Activated CD8-positive, alpha-beta T cell treated with anti-CD3 and anti-CD28 coated beads for 36 hours (primary cell): ENCODE data around the gene NKAIN2. TPM values are rescaled to one million over a fixed set of nuclear protein-coding genes. Genes with fewer than 3 reads are reported as not detected.

Experiments used
- ATAC-seq: fragments of 200-7000 bp; cut with Tn5 transposase; one replicate; pipeline ENCODE4 v1.10.0; 2021; ENCODE audit warnings: mild to moderate bottlenecking, moderate library complexity
- CTCF ChIA-PET: fragments of 350-600 bp; sonication (Branson Sonifier 250); formaldehyde crosslinking; loops from one replicate; lab custom pipeline; 2021; ENCODE audit warnings: antibody characterized with exemption; lab: Charles Lee
- POLR2A ChIA-PET: fragments of 350-600 bp; sonication (Branson Sonifier 250); formaldehyde crosslinking; loops from one replicate; lab custom pipeline; 2021; ENCODE audit warnings: antibody characterized with exemption; lab: Charles Lee
- DNase-seq: peaks from one replicate; pipeline ENCODE4 v3.0.0-alpha.2; 2020
- H3K27ac Mint-ChIP-seq: one replicate; pipeline ENCODE4 v1.8.0; 2021; ENCODE audit warnings: mild to moderate bottlenecking, mixed read lengths
- H3K27me3 Mint-ChIP-seq: one replicate; pipeline ENCODE4 v1.8.0; 2021; ENCODE audit warnings: mixed read lengths
- H3K36me3 Mint-ChIP-seq: one replicate; pipeline ENCODE4 v1.8.0; 2021; ENCODE audit warnings: low read depth, mixed read lengths
- H3K4me1 Mint-ChIP-seq: one replicate; pipeline ENCODE4 v1.8.0; 2021; ENCODE audit warnings: low read depth, mixed read lengths
- H3K4me3 Mint-ChIP-seq: one replicate; pipeline ENCODE4 v1.8.0; 2021; ENCODE audit warnings: mild to moderate bottlenecking, moderate library complexity, mixed read lengths
- H3K9me3 Mint-ChIP-seq: one replicate; pipeline ENCODE4 v1.8.0; 2021; ENCODE audit warnings: mixed read lengths
- intact Hi-C: fragments of 100-400 bp; cut with micrococcal nuclease; formaldehyde crosslinking; loops from one replicate; pipeline ENCODE4 v1.10.0; 2022
- total RNA-seq, 2 experiments: library from RNA; stranded (reverse); gene quantifications; one replicate each; pipeline ENCODE4 v1.2.3, GENCODE V29; 2021
- TF ChIP-seq, protein P1 (sequence below): fragments of 200-600 bp; IDR thresholded peaks from one replicate; pipeline ENCODE4 v1.8.0; 2022; ENCODE audit warnings: antibody characterized with exemption, mild to moderate bottlenecking

Gene NKAIN2
- total RNA-seq, 2 experiments from 2014 or later = not detected

- POLR2A ChIA-PET = interaction anchor here (0.6 kb wide), 1 partner anchor 259 kb away, joined by 3 read pairs; no protein-coding TSS in a partner anchor
- TF ChIP-seq, protein P1, sequence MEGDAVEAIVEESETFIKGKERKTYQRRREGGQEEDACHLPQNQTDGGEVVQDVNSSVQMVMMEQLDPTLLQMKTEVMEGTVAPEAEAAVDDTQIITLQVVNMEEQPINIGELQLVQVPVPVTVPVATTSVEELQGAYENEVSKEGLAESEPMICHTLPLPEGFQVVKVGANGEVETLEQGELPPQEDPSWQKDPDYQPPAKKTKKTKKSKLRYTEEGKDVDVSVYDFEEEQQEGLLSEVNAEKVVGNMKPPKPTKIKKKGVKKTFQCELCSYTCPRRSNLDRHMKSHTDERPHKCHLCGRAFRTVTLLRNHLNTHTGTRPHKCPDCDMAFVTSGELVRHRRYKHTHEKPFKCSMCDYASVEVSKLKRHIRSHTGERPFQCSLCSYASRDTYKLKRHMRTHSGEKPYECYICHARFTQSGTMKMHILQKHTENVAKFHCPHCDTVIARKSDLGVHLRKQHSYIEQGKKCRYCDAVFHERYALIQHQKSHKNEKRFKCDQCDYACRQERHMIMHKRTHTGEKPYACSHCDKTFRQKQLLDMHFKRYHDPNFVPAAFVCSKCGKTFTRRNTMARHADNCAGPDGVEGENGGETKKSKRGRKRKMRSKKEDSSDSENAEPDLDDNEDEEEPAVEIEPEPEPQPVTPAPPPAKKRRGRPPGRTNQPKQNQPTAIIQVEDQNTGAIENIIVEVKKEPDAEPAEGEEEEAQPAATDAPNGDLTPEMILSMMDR = no peak
- Mint-ChIP-seq H3K4me3 (no peak overlapping the region), H3K27me3 (no peaks in the 10 kb centered on the region), H3K9me3 (no peaks in the 10 kb centered on the region), H3K36me3 (no peaks in the 10 kb centered on the region), H3K27ac (no peak overlapping the region), H3K4me1 (no peaks in the 10 kb centered on the region)
- ATAC-seq = no peak
- intact Hi-C loops = no loop called here
- CTCF ChIA-PET = no interaction called here
- no peak for DNase-seq
Measured at GRCh38 chr6:124822204-124822613, 1018.5 kb downstream of the NKAIN2 start.

- DNase-seq (no peak), ATAC-seq (no peak)
- CTCF ChIA-PET = no interaction called here
- TF ChIP-seq, protein P1 = no peak
- H3K36me3 Mint-ChIP-seq = no peaks in the 10 kb centered on the region
- POLR2A ChIA-PET = interaction anchor here (0.6 kb wide), 1 partner anchor 260 kb away, joined by 3 read pairs; no protein-coding TSS in a partner anchor
- H3K4me1 Mint-ChIP-seq = no peaks in the 10 kb centered on the region
- no peak overlapping the region for H3K27ac Mint-ChIP-seq
- intact Hi-C loops = no loop called here
- no peaks in the 10 kb centered on the region for H3K27me3 Mint-ChIP-seq
- H3K9me3 Mint-ChIP-seq = no peaks in the 10 kb centered on the region
- no peak overlapping the region for H3K4me3 Mint-ChIP-seq
Measured at GRCh38 chr6:124822721-124823120, 1019.1 kb downstream of the NKAIN2 start.

DNA sequence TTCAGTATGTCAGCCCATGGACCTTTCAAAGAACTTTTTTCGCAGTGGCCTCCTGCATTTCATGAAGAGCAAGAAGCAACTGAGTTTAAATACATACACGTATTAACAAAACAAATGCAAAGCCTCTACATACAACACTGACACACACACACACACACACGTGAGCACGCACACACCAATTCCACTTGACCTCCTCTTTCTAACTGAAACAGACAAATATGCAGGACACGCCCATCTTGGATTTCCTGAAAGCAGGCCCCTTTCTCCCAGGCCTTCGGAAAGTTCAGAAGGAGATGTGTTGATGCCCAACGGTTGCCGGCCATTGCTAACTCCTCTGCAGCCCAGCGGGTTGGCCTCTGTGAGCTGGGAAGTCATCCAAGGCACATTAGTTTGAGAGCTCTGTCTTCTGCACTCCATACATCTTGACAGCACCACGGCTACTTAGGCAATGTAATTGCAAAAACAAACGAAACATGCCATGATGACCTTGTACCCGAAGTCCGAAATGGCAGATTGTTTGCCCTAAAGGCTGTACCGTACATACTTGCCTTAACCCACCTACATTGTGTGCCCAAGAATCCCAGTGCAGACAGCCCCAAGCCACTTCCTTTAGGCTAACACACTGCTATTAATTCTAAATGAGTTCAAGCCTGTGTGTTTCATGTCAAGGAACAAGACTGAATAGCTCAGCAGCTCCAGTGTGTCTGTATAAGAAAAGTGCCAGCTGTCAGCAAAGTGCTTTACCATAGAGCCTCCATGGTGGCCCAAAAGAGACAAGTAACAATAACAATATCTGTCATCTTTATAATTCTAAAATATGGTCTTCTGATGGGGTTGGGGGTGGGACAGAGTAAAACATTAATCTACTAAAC, 1019.8 kb downstream of the NKAIN2 start:
- ChIA-PET POLR2A (no interaction called here), CTCF (no interaction called here)
- Mint-ChIP-seq H3K27me3 (no peaks in the 10 kb centered on the region), H3K4me1 (no peaks in the 10 kb centered on the region), H3K36me3 (no peaks in the 10 kb centered on the region), H3K9me3 (no peaks in the 10 kb centered on the region), H3K4me3 (no peak overlapping the region), H3K27ac (no peak overlapping the region)
- ATAC-seq (no peak), DNase-seq (no peak)
- TF ChIP-seq, protein P1 = no peak
- intact Hi-C loops = no loop called here

GRCh38 chr6:124825564-124825963, 1021.9 kb downstream of the NKAIN2 start:
- no peaks in the 10 kb centered on the region for H3K36me3 Mint-ChIP-seq
- no peaks in the 10 kb centered on the region for H3K27me3 Mint-ChIP-seq
- DNase-seq (no peak), ATAC-seq (no peak)
- ChIA-PET CTCF (no interaction called here), POLR2A (no interaction called here)
- TF ChIP-seq, protein P1 = no peak
- no peaks in the 10 kb centered on the region for H3K4me1 Mint-ChIP-seq
- H3K9me3 Mint-ChIP-seq = no peaks in the 10 kb centered on the region
- no peak overlapping the region for H3K4me3 Mint-ChIP-seq
- intact Hi-C loops = no loop called here
- no peak overlapping the region for H3K27ac Mint-ChIP-seq

DNA sequence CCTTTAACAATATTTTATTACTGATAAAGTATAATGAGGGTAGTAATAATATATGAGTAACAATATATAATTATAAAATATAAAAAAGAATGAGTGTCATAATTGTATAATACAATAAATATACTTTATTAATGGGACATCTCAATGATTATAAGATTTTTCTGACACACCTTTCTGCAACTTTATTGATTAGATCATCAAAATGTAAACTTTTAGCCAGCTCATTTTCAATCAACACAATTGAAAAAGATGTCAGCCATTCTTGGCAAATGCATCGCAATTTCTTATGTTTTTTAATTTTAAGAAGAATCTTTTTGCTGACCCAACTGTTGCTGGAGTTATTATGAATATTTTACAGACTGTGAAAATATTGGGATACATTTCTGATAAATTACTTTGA, 1026.2 kb downstream of the NKAIN2 start:
- Mint-ChIP-seq H3K36me3 (no peaks in the 10 kb centered on the region), H3K4me3 (no peak overlapping the region), H3K27me3 (no peaks in the 10 kb centered on the region), H3K9me3 (no peaks in the 10 kb centered on the region), H3K4me1 (no peaks in the 10 kb centered on the region), H3K27ac (no peak overlapping the region)
- no peak for ATAC-seq
- intact Hi-C loops = no loop called here
- ChIA-PET CTCF (no interaction called here), POLR2A (no interaction called here)
- TF ChIP-seq, protein P1 = no peak
- DNase-seq = no peak
